Bronchial epithelial cell (primary cell): ENCODE results near the gene CRYGC. TPM values are rescaled to one million over a fixed set of nuclear protein-coding genes. Genes with fewer than 3 reads are reported as not detected.
"Not testable (repeated sequence)": the region's sequence is repeated elsewhere in the genome, so short reads cannot be mapped to it uniquely, and the experiment has no call there.

Experiments used
- DNase-seq: peaks from one replicate; pipeline ENCODE4 v3.0.0-alpha.2; 2010; ENCODE audit warnings: low read depth
- FAIRE-seq: peaks from 2 replicates; lab custom pipeline; 2011; peaks lifted over from hg19 to GRCh38; lab: Jason Lieb, UNC
- H3K27me3 ChIP-seq: 2 replicates; pipeline ENCODE4 v1.5.1; 2011; ENCODE audit warnings: low read length; ENCODE audit not compliant: control insufficient read depth, insufficient read depth
- H3K36me3 ChIP-seq: 2 replicates; pipeline ENCODE4 v1.5.1; 2011; ENCODE audit warnings: low read length; ENCODE audit not compliant: control insufficient read depth, insufficient read depth
- H3K4me3 ChIP-seq: 2 replicates; pipeline ENCODE4 v1.5.1; 2011; ENCODE audit warnings: mild to moderate bottlenecking, low read depth, low read length, control low read depth
- total RNA-seq: library from RNA; depleted of rRNA; stranded (reverse); fragments of >200 nt; gene quantifications from 2 replicates; pipeline ENCODE4 v1.2.1, GENCODE V29; 2014
- TF ChIP-seq, protein P1 (sequence below): IDR thresholded peaks from 2 replicates; pipeline ENCODE4 v1.5.1; 2011; ENCODE audit warnings: mild to moderate bottlenecking, moderate library complexity, low read length, control low read depth, inconsistent platforms; ENCODE audit not compliant: insufficient read depth, severe bottlenecking

The CRYGC gene
- total RNA-seq, 1 donor from 2014 or later, result not detected

DNA sequence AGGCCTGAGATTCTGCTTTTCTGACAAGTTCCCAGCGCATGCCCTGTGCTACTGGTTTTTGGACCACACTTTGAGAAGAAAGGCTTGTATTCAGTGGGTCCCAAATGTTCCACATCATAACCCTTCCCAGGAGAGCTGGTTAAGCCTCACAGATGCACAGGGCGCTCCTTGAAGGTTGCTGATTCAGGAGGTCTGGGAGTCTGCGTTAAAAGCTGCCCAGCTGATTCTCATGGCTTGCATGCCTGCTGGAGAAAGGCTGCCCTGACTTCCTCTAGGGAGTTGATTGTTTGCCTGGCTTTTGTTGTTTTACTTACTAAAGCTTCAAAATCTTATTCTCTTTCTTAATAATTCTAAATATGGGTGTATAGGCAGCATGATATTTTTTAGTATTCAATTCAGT is 26.0 kb downstream of the CRYGC start:
- no peaks in the 10 kb centered on the region for H3K36me3 ChIP-seq
- FAIRE-seq (no peak), DNase-seq (no peak)
- H3K27me3 ChIP-seq, result no peaks in the 10 kb centered on the region
- TF ChIP-seq, protein P1, sequence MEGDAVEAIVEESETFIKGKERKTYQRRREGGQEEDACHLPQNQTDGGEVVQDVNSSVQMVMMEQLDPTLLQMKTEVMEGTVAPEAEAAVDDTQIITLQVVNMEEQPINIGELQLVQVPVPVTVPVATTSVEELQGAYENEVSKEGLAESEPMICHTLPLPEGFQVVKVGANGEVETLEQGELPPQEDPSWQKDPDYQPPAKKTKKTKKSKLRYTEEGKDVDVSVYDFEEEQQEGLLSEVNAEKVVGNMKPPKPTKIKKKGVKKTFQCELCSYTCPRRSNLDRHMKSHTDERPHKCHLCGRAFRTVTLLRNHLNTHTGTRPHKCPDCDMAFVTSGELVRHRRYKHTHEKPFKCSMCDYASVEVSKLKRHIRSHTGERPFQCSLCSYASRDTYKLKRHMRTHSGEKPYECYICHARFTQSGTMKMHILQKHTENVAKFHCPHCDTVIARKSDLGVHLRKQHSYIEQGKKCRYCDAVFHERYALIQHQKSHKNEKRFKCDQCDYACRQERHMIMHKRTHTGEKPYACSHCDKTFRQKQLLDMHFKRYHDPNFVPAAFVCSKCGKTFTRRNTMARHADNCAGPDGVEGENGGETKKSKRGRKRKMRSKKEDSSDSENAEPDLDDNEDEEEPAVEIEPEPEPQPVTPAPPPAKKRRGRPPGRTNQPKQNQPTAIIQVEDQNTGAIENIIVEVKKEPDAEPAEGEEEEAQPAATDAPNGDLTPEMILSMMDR, result no peak
- no peak overlapping the region for H3K4me3 ChIP-seq

DNA sequence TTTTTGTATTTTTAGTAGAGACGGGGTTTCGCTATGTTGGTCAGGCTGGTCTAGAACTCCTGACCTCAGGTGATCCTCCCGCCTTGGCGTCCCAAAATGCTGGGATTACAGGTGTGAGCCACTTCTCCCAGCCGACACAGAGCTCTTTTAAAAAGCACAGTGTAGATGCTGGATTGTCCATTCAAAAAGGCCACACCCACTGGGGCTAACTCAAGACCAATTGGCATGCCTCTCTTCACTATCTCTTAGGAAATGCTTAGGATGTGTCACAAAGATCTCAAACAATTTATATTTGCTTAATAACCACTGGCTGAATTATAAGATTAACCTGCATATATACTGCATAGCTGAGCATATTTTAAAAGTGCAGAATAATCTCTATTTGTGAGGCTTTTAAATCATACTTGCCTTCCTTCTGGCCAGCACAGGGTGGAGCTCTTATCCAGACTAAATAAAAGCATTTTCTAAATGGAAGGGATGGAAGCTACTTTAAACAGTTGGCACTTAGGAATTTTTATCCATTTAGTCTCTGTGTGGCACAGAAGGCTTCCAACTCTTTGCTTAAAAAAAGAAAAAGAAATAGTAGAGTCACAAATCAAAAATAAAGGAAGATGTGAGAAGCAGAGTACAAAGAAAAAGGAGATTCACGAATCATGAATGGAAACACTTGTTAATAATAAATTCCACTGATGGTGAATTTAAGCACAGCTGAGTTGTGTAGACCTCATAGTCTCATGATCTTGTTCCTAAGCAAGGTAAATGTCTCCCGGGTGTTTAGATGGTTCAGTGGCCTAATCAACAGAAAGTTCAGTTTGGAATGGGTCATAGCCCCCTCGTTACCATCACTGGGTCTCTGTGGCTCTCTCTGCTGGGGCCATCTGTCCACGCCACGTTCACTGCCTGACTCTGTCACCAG is 27.7 kb downstream of the CRYGC start:
- FAIRE-seq (no peak), DNase-seq (peak; percentile 29)
- no peaks in the 10 kb centered on the region for H3K27me3 ChIP-seq
- no peak overlapping the region for H3K4me3 ChIP-seq
- no peaks in the 10 kb centered on the region for H3K36me3 ChIP-seq
- TF ChIP-seq, protein P1, result peak; percentile 14

DNA sequence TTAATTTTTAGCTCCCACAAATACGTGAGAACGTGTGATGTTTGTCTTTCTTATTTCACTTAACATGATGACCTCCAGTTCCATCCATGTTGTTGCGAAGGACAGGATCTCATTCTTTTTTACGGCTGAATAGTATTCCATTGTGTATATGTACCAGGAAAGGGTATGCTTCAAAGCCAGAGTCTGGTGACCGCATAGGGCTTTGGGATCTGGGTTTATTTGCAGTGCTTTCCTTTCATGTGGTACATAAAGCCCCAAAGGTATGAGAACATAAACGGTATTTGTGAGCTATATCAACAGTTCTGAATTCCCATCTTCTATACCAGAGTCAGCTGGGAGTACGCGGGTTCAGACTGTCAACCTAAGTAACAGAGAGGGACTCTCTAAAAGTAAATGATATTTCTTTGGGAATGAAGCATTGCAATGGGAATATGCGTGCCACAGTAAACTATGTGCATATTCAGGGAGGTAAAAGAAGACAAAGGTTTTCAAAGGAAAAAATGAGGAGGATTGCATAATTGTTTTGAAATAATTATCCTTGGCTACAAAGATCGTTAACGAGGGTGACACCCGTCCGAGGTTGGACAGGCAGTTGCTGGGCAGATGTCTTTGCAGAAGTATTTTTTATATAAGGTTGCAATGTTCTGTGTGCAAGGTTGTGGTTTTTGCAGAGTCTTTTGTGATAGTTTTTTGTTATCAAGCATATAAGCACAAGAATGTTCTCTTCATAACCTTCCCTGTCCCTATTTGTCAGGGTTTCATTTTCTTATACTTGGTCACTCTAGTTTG is 29.8 kb downstream of the CRYGC start:
- FAIRE-seq (no peak), DNase-seq (no peak)
- Histone ChIP-seq H3K27me3 (no peaks in the 10 kb centered on the region), H3K4me3 (no peak overlapping the region), H3K36me3 (no peaks in the 10 kb centered on the region)
- TF ChIP-seq, protein P1, result no peak

DNA sequence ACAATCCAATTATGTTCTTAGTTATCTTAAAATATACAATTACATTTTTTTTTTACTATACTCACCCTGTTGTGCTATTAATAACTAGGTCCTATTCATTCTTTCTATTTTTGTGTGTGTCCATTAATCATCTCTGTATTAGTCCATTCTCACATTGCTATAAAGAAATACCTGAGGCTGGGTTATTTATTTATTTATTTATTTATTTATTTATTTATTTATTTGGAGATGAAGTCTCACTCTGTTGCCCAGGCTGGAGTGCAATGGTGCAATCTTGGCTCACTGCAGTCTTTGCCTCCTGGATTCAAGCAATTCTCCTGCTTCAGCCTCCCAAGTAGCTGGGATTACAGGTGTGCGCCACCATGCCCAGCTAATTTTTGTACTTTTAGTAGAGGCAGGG is 30.9 kb downstream of the CRYGC start:
- not testable (repeated sequence) for H3K4me3 ChIP-seq, H3K36me3 ChIP-seq, FAIRE-seq, DNase-seq, H3K27me3 ChIP-seq

DNA sequence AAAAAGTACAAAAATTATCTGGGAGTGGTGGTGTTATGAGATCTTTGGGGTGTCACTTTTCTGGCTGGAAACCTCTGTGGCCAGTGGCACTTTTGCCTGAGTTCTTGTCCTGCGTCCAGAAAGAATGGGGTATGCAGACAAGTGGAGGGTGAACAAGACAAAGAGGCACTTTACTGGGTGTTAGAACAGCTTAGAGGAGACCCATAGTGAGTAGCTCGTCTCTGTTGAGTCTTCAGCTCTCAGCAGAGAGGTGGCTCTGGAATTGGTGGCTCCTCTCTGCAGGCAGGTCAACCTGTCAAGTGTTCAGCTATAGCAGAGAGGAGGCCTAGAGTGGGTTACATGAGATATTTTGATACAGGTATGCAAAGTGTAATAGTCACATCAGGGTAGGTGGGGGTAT is 31.4 kb downstream of the CRYGC start:
- FAIRE-seq (no peak), DNase-seq (no peak)
- H3K4me3 ChIP-seq, result no peak overlapping the region
- TF ChIP-seq, protein P1, result no peak
- H3K36me3 ChIP-seq, result no peaks in the 10 kb centered on the region
- no peaks in the 10 kb centered on the region for H3K27me3 ChIP-seq

DNA sequence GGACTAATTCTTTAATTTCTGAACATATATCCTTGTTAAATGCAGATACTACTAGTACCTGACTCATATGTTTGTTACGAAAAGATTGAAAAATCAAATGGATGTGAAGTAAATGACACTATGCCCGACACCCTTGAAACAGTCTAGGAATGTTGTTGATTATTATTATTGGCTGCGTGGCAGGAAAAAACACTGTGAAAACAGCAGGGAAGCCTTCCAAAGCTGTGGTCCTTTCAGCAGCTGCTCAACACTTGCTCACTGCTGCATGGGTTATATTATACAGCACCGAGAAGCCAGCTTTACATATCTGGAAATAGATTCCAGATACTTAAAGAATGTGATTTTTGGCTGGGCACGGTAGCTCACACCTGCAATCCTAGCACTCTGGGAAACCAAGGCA is 31.8 kb downstream of the CRYGC start:
- no peaks in the 10 kb centered on the region for H3K36me3 ChIP-seq
- no peak overlapping the region for H3K4me3 ChIP-seq
- no peak for FAIRE-seq
- DNase-seq, result no peak
- H3K27me3 ChIP-seq, result no peaks in the 10 kb centered on the region
- TF ChIP-seq, protein P1, result no peak
